Measurements from ENCODE around the gene ZNF598. TPM values are rescaled to one million over a fixed set of nuclear protein-coding genes. Genes with fewer than 3 reads are reported as not detected.

The ZNF598 gene
- total RNA-seq, 4 donors from 2014 or later = 37.0 to 83.1 (median 49.2) TPM

- Histone ChIP-seq H3K4me1 (peaks cover 0 to 39% (median 16%) of the 10 kb centered on the region in 4 donors), H3K4me3 (peak overlapping the region in 2 of 4 donors; percentile 22 to 31), H3K27ac (peak overlapping the region in 1 of 4 donors; percentile 55), H3K36me3 (peaks cover 0 to 22% (median 0%) of the 10 kb centered on the region in 3 donors), H3K27me3 (peaks cover 0 to 47% of the 10 kb centered on the region in 2 donors), H3K9me3 (no peaks in the 10 kb centered on the region)
- no peak for DNase-seq (ENCODE audit: low spot score in 2 of 2)
- 3 to 7% methylated on average over 32 to 40 of the region's 50 CpGs for WGBS, 2 donors
- TF ChIP-seq CTCF (IDR thresholded peaks at IDR 0.05) (no peak), POLR2A (IDR thresholded peaks at IDR 0.05) (no peak), EP300 (IDR thresholded peaks at IDR 0.05) (no peak)
Observed at GRCh38 chr16:1990351-1991134, 19.1 kb downstream of the ZNF598 start.

GRCh38 chr16:1990101-1990350 lies 19.6 kb downstream of the ZNF598 start:
- H3K36me3 ChIP-seq = peaks cover 0 to 26% (median 0%) of the 10 kb centered on the region in 3 donors
- 0% methylated on average over 4 of the region's 25 CpGs for WGBS, 2 donors
- peak overlapping the region in 1 of 4 donors; percentile 22 for H3K4me3 ChIP-seq

GRCh38 chr16:1989209-1990100 lies 20.2 kb downstream of the ZNF598 start, which contains the start of gene SYNGR3:
Gene SYNGR3 (plus strand): TSS chr16:1989970. CDS start chr16:1990103, 133 bp downstream.
- DNase-seq (ENCODE audit: low spot score in 2 of 2) = no peak
- Histone ChIP-seq H3K36me3 (peaks cover 0 to 26% (median 0%) of the 10 kb centered on the region in 3 donors), H3K9me3 (no peaks in the 10 kb centered on the region), H3K27ac (peak within 1 kb of the TSS in 1 of 4 donors; percentile 55), H3K4me1 (peaks cover 0 to 50% (median 26%) of the 10 kb centered on the region in 4 donors), H3K4me3 (peak within 1 kb of the TSS in 2 of 4 donors; percentile 22 to 31), H3K27me3 (peaks cover 0 to 47% of the 10 kb centered on the region in 2 donors)
- WGBS, 2 donors = 8 to 9% methylated on average over 13 to 48 of the region's 67 CpGs
- TF ChIP-seq CTCF (IDR thresholded peaks at IDR 0.05) = no peak
- TF ChIP-seq EP300 (IDR thresholded peaks at IDR 0.05) = no peak
- TF ChIP-seq POLR2A (IDR thresholded peaks at IDR 0.05) = no peak

More at GRCh38 chr16:1990101-1990350, 19.6 kb downstream of the ZNF598 start:
- no peak for TF ChIP-seq POLR2A (IDR thresholded peaks at IDR 0.05)
- TF ChIP-seq CTCF (IDR thresholded peaks at IDR 0.05) = no peak
- TF ChIP-seq EP300 (IDR thresholded peaks at IDR 0.05) = no peak
- no peak for DNase-seq (ENCODE audit: low spot score in 2 of 2)
- Histone ChIP-seq H3K9me3 (no peaks in the 10 kb centered on the region), H3K27me3 (peaks cover 0 to 47% of the 10 kb centered on the region in 2 donors), H3K4me1 (peaks cover 0 to 44% (median 20%) of the 10 kb centered on the region in 4 donors), H3K27ac (no peak overlapping the region)

- TF ChIP-seq CTCF (IDR thresholded peaks at IDR 0.05) (no peak), EP300 (IDR thresholded peaks at IDR 0.05) (no peak), POLR2A (IDR thresholded peaks at IDR 0.05) (no peak)
- DNase-seq (ENCODE audit: low spot score in 2 of 2) = no peak
- Histone ChIP-seq H3K36me3 (peaks cover 0 to 26% (median 0%) of the 10 kb centered on the region in 3 donors), H3K4me3 (no peak overlapping the region), H3K27ac (no peak overlapping the region), H3K4me1 (peaks cover 0 to 55% (median 30%) of the 10 kb centered on the region in 4 donors), H3K27me3 (peaks cover 0 to 42% of the 10 kb centered on the region in 2 donors), H3K9me3 (no peaks in the 10 kb centered on the region)
- 84 to 86% methylated on average over 9 to 10 of the region's 10 CpGs for WGBS, 2 donors
Observed at GRCh38 chr16:1987198-1987597, 22.4 kb downstream of the ZNF598 start.
